Parathyroid adenoma (tissue), 2 donors: ENCODE results near the gene CLN3.
"Not testable (repeated sequence)": the region's sequence is repeated elsewhere in the genome, so short reads cannot be mapped to it uniquely, and the experiment has no call there.

Experiments
- H2AFZ ChIP-seq: fragments of 300-600 bp; sonication (generic); one replicate; pipeline ENCODE4 v1.7.0; 2017; ENCODE audit warnings: antibody characterized with exemption, mild to moderate bottlenecking
- H3K27ac ChIP-seq: fragments of 300-600 bp; sonication (generic); one replicate; pipeline ENCODE4 v1.7.0; 2017
- H3K27me3 ChIP-seq: fragments of 300-600 bp; sonication (generic); one replicate; pipeline ENCODE4 v1.7.0; 2017; ENCODE audit warnings: low read length; ENCODE audit not compliant: control insufficient read depth, insufficient read depth
- H3K36me3 ChIP-seq: fragments of 300-600 bp; sonication (generic); one replicate; pipeline ENCODE4 v1.7.0; 2017; ENCODE audit warnings: low read length; ENCODE audit not compliant: control insufficient read depth, insufficient read depth
- H3K4me1 ChIP-seq: fragments of 300-600 bp; sonication (generic); one replicate; pipeline ENCODE4 v1.7.0; 2017; ENCODE audit warnings: control low read depth
- H3K4me2 ChIP-seq: fragments of 300-600 bp; sonication (generic); one replicate; pipeline ENCODE4 v1.7.0; 2017; ENCODE audit warnings: low read length
- H3K4me3 ChIP-seq: fragments of 300-600 bp; sonication (generic); one replicate; pipeline ENCODE4 v1.7.0; 2017; ENCODE audit warnings: low read depth, low read length
- H3K79me2 ChIP-seq: fragments of 300-600 bp; sonication (generic); one replicate; pipeline ENCODE4 v1.7.0; 2017; ENCODE audit warnings: control low read depth
- H3K9ac ChIP-seq: fragments of 300-600 bp; sonication (generic); one replicate; pipeline ENCODE4 v1.7.0; 2017; ENCODE audit warnings: mild to moderate bottlenecking
- H3K9me3 ChIP-seq: fragments of 300-600 bp; sonication (generic); one replicate; pipeline ENCODE4 v1.7.0; 2017; ENCODE audit warnings: low read length; ENCODE audit not compliant: control insufficient read depth
- donor health status: primary hyperparathyroidism.

The CLN3 gene

DNA sequence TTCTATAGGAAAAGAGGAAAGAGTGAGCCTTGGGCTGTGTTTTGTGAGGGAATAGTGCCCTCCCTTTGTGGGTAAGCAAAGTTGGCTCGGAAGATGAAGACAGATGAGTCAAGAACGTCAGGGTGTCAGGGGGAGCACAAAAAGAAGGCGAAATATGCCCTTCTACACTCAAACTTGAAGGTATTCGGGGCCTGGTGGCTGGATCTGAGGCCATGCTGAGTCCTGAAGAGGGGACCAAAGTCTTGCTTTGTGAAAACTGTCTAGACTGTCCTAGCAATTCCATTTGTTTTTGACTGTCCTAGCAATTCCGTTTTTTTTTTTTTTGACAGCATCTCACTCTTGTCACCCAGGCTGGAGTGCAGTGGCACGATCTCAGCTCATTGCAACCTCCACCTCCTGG lies 53.0 kb downstream of the CLN3 start:
- H3K36me3 ChIP-seq, H3K9ac ChIP-seq, H3K4me1 ChIP-seq, H3K4me3 ChIP-seq, H3K79me2 ChIP-seq, H2AFZ ChIP-seq, H3K27ac ChIP-seq, H3K9me3 ChIP-seq, H3K27me3 ChIP-seq, H3K4me2 ChIP-seq: not testable (repeated sequence)

DNA sequence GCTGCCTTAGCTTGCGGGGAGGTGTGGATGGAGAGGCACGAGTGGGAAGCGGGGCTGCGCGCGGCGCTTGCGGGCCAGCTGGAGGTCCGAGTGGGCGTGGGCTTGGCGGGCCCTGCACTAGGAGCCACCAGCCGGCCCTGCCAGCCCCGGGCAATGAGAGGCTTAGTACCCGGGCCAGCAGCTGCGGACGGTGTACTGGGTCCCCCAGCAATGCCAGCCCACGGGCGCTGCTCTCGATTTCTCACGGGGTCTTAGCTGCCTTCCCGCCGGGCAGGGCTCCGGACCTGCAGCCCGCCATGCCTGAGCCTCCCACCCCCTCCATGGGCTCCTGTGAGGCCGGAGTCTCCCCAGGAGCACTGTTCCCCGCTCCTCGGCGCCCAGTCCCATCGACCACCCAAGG lies 56.5 kb downstream of the CLN3 start:
- H2AFZ ChIP-seq, H3K4me1 ChIP-seq, H3K4me3 ChIP-seq, H3K36me3 ChIP-seq, H3K9ac ChIP-seq, H3K27me3 ChIP-seq, H3K27ac ChIP-seq, H3K79me2 ChIP-seq, H3K9me3 ChIP-seq, H3K4me2 ChIP-seq: not testable (repeated sequence)
